A549 (cell line): ENCODE measurements around the gene DTX3. TPM values are rescaled to one million over a fixed set of nuclear protein-coding genes. Genes with fewer than 3 reads are reported as not detected.

ENCODE experiments used
- ATAC-seq, 2 experiments: fragments of 200-7000 bp in 1 of 2; fragments of >200 bp in 1 of 2; cut with Nextera tagmentation in 1 of 2; cut with Tn5 transposase in 1 of 2; 3 replicates each; pipeline versions ENCODE4 v1.8.0 to v1.9.1; 2018 to 2020; ENCODE audit warnings: mild to moderate bottlenecking in 1 of 2, moderate library complexity in 1 of 2
- CTCF ChIA-PET: fragments of 300-600 bp; sonication (Branson Sonifier 250); formaldehyde crosslinking; extraction: SDS; loops from one replicate; lab custom pipeline; 2021; ENCODE audit warnings: antibody characterized with exemption, inconsistent platforms; lab: Yijun Ruan, JAX
- POLR2A ChIA-PET: fragments of 350-600 bp; formaldehyde crosslinking; extraction: SDS; loops from one replicate; lab custom pipeline; 2021; ENCODE audit warnings: antibody characterized with exemption, inconsistent platforms; lab: Yijun Ruan, JAX
- DNase-seq, 2 experiments: peaks; one replicate each; pipeline versions ENCODE4 v3.0.0 to v3.0.0-alpha.2; 2011 to 2016; ENCODE audit warnings: low read depth in 1 of 2, low spot score in 1 of 2
- FAIRE-seq: peaks from 2 replicates; lab custom pipeline; 2011; peaks lifted over from hg19 to GRCh38; lab: Jason Lieb, UNC
- H3K27ac ChIP-seq, 2 experiments: fragments of >200 bp; sonication (Bioruptor Twin); formaldehyde crosslinking; 3 replicates each; pipeline ENCODE4 v1.5.1; 2016 to 2017
- H3K4me1 ChIP-seq: fragments of >200 bp; sonication (Bioruptor Twin); formaldehyde crosslinking; 3 replicates; pipeline ENCODE4 v1.6.1; 2016
- H3K4me2 ChIP-seq: fragments of >200 bp; sonication (Bioruptor Twin); formaldehyde crosslinking; 3 replicates; pipeline ENCODE4 v1.6.1; 2016
- H3K4me3 ChIP-seq: fragments of >200 bp; sonication (Bioruptor Twin); formaldehyde crosslinking; 3 replicates; pipeline ENCODE4 v1.5.1; 2016
- H3K9me3 ChIP-seq: fragments of >200 bp; sonication (Bioruptor Twin); formaldehyde crosslinking; 3 replicates; pipeline ENCODE4 v1.6.1; 2016
- ATOH8 ChIP-seq: fragments of 250-450 bp; sonication (Bioruptor Pico); IDR thresholded peaks from 2 replicates; pipeline ENCODE4 v1.5.0; 2020; ENCODE audit warnings: low read depth, mild to moderate bottlenecking, moderate library complexity
- BCL3 ChIP-seq: fragments of >200 bp; sonication (Bioruptor Twin); formaldehyde crosslinking; IDR thresholded peaks from 3 replicates; pipeline ENCODE4 v1.6.1; 2016
- CHD4 ChIP-seq: fragments of 200-600 bp; sonication (generic); IDR thresholded peaks from 2 replicates; pipeline ENCODE4 v1.6.1; 2016; ENCODE audit warnings: antibody characterized with exemption, mild to moderate bottlenecking, borderline replicate concordance
- E2F6 ChIP-seq: IDR thresholded peaks from 2 replicates; pipeline ENCODE4 v1.6.1; 2012; ENCODE audit warnings: low read depth, borderline replicate concordance
- EHMT2 ChIP-seq: fragments of 200-600 bp; sonication (generic); IDR thresholded peaks from 2 replicates; pipeline ENCODE4 v1.6.1; 2016; ENCODE audit warnings: antibody characterized with exemption, low read depth, mild to moderate bottlenecking, moderate library complexity
- ELK1 ChIP-seq: fragments of 150-350 bp; IDR thresholded peaks from 2 replicates; pipeline ENCODE4 v1.6.1; 2014; ENCODE audit warnings: low read depth, mild to moderate bottlenecking, low read length
- EP300 ChIP-seq, 2 experiments: fragments of >200 bp; sonication (Bioruptor Twin); formaldehyde crosslinking; IDR thresholded peaks; 2 replicates in 1 of 2; 3 replicates in 1 of 2; pipeline ENCODE4 v1.6.1; 2016 to 2017
- ESRRA ChIP-seq: fragments of 150-350 bp; IDR thresholded peaks from 2 replicates; pipeline ENCODE4 v1.6.1; 2014; ENCODE audit warnings: mild to moderate bottlenecking, low read length, borderline replicate concordance
- FOXS1 ChIP-seq: fragments of 250-450 bp; sonication (Bioruptor Pico); IDR thresholded peaks from 2 replicates; pipeline ENCODE4 v1.5.0; 2020; ENCODE audit warnings: mild to moderate bottlenecking, moderate library complexity
- GATA3 ChIP-seq: IDR thresholded peaks from 2 replicates; pipeline ENCODE4 v1.6.1; 2012; ENCODE audit warnings: borderline replicate concordance
- HDAC2 ChIP-seq: fragments of 200-600 bp; sonication (generic); IDR thresholded peaks from 2 replicates; pipeline ENCODE4 v1.6.1; 2016
- HEYL ChIP-seq: fragments of 250-450 bp; sonication (Bioruptor Pico); IDR thresholded peaks from 2 replicates; pipeline ENCODE4 v1.8.0; 2021; ENCODE audit warnings: mild to moderate bottlenecking, moderate library complexity
- HOXB13 ChIP-seq: fragments of 250-450 bp; sonication (Bioruptor Pico); IDR thresholded peaks from 2 replicates; pipeline ENCODE4 v1.5.0; 2020; ENCODE audit warnings: low read depth, mild to moderate bottlenecking, moderate library complexity
- HOXB5 ChIP-seq: fragments of 250-450 bp; sonication (Bioruptor Pico); IDR thresholded peaks from 2 replicates; pipeline ENCODE4 v1.5.0; 2020; ENCODE audit warnings: mild to moderate bottlenecking, moderate library complexity
- KDM1A ChIP-seq: fragments of 200-600 bp; sonication (generic); IDR thresholded peaks from 2 replicates; pipeline ENCODE4 v1.6.1; 2016; ENCODE audit warnings: low read depth, mild to moderate bottlenecking
- MAZ ChIP-seq: fragments of 150-350 bp; IDR thresholded peaks from 2 replicates; pipeline ENCODE4 v1.6.1; 2014; ENCODE audit warnings: antibody characterized with exemption, low read depth, low read length, borderline replicate concordance
- PBX3 ChIP-seq: IDR thresholded peaks from 2 replicates; pipeline ENCODE4 v1.6.1; 2012
- PHF8 ChIP-seq: fragments of 200-600 bp; sonication (generic); IDR thresholded peaks from 2 replicates; pipeline ENCODE4 v1.6.1; 2016; ENCODE audit warnings: low read depth, mild to moderate bottlenecking, antibody characterized with exemption, moderate library complexity, borderline replicate concordance
- POLR2A ChIP-seq: IDR thresholded peaks from 2 replicates; pipeline ENCODE4 v1.6.1; 2012; ENCODE audit warnings: mild to moderate bottlenecking, low read length
- RARB ChIP-seq: fragments of 250-450 bp; sonication (Bioruptor Pico); IDR thresholded peaks from 2 replicates; pipeline ENCODE4 v1.8.0; 2021; ENCODE audit warnings: mild to moderate bottlenecking, moderate library complexity
- RCOR1 ChIP-seq: fragments of 150-350 bp; IDR thresholded peaks from 2 replicates; pipeline ENCODE4 v1.6.1; 2014; ENCODE audit warnings: antibody characterized with exemption, low read length, low read depth
- TFCP2L1 ChIP-seq: fragments of 250-450 bp; sonication (Bioruptor Pico); IDR thresholded peaks from 2 replicates; pipeline ENCODE4 v1.5.0; 2021; ENCODE audit warnings: mild to moderate bottlenecking
- TP53 ChIP-seq: fragments of 250-450 bp; sonication (Bioruptor Pico); IDR thresholded peaks from 2 replicates; pipeline ENCODE4 v1.5.0; 2021; ENCODE audit warnings: mild to moderate bottlenecking, moderate library complexity
- USF2 ChIP-seq: fragments of 450-650 bp; IDR thresholded peaks from 2 replicates; pipeline ENCODE4 v1.6.1; 2014; ENCODE audit warnings: antibody characterized with exemption
- ZNF302 ChIP-seq: fragments of 250-450 bp; sonication (Bioruptor Pico); IDR thresholded peaks from 2 replicates; pipeline ENCODE4 v1.9.0; 2021; ENCODE audit warnings: inconsistent platforms, mild to moderate bottlenecking, moderate library complexity
- WGBS: methylation state at CpG from one replicate; pipeline ENCODE4 v1.1.6; 2017; ENCODE audit errors: missing lambda C conversion rate; 5-methylcytosine and 5-hydroxymethylcytosine counted together
- polyA plus RNA-seq, 4 experiments: library from polyadenylated mRNA; depleted of rRNA in 3 of 4; stranded (reverse); fragments of >200 nt; fragmentation: RNase III in 1 of 4; extraction: RNeasy Plus Mini Kit Qiagen cat#74134 plus additional on column Dnase treatment in 1 of 4; gene quantifications; 2 replicates in 3 of 4; 3 replicates in 1 of 4; pipeline ENCODE4 v1.2.3, GENCODE V29; 2011 to 2017

The DTX3 gene
- polyA plus RNA-seq, 2 of the 4 experiments (the other 2 are of a cell fraction): 21.7 to 24.7 TPM

GRCh38 chr12:57605811-57606311, 1.2 kb downstream of the DTX3 start:
- DNase-seq: no peak
- CTCF ChIA-PET: interaction anchor here (0.6 to 20.9 kb wide), 12 partner anchors 9 to 120 kb away, joined by 3 to 336 read pairs (median 3); no protein-coding TSS in a partner anchor
- no peak overlapping the region; a peak in 1 of 6 replicates for H3K27ac ChIP-seq
- H3K4me3 ChIP-seq: no peak overlapping the region; the same call in 2 of the 3 replicates
- no peak for ATAC-seq
- FAIRE-seq: no peak
- WGBS: 74% methylated on average over 4 of the region's 4 CpGs
- POLR2A ChIA-PET: no interaction called here
- no peaks in the 10 kb centered on the region for H3K9me3 ChIP-seq
- H3K4me1 ChIP-seq: peaks cover 16% of the 10 kb centered on the region; the same call in 2 of the 3 replicates
- no peak for TF ChIP-seq POLR2A
- TF ChIP-seq TP53 (CRISPR knock-in tag): no peak
- no peak for TF ChIP-seq MAZ
- no peak for TF ChIP-seq ATOH8
- no peak for TF ChIP-seq RCOR1
- TF ChIP-seq KDM1A: no peak
- TF ChIP-seq, all 56 proteins: peak for 0
- H3K4me2 ChIP-seq: peak overlapping the region; percentile 100

GRCh38 chr12:57606399-57606798, 1.8 kb downstream of the DTX3 start:
- WGBS: 65% methylated on average over 2 of the region's 2 CpGs
- ChIA-PET CTCF (interaction anchor here (0.6 to 20.9 kb wide), 10 partner anchors 9 to 120 kb away, joined by 3 to 336 read pairs (median 3); no protein-coding TSS in a partner anchor), POLR2A (interaction anchor here (0.6 kb wide), 1 partner anchor 129 kb away, joined by 3 read pairs; no protein-coding TSS in a partner anchor)
- H3K4me3 ChIP-seq: no peak overlapping the region
- FAIRE-seq (no peak), DNase-seq (no peak), ATAC-seq (no peak)
- H3K9me3 ChIP-seq: no peaks in the 10 kb centered on the region
- no peak overlapping the region for H3K27ac ChIP-seq
- peaks cover 18% of the 10 kb centered on the region; the same call in 2 of the 3 replicates for H3K4me1 ChIP-seq
- no peak overlapping the region for H3K4me2 ChIP-seq
- TF ChIP-seq EP300 (IDR thresholded peaks at IDR 0.05): no peak
- TF ChIP-seq PBX3: no peak
- no peak for TF ChIP-seq GATA3
- TF ChIP-seq TFCP2L1 (CRISPR knock-in tag): no peak
- TF ChIP-seq EHMT2: no peak
- no peak for TF ChIP-seq RCOR1
- no peak for TF ChIP-seq POLR2A
- no peak for TF ChIP-seq USF2
- TF ChIP-seq HOXB5: no peak
- no peak for TF ChIP-seq ESRRA
- TF ChIP-seq PHF8: no peak
- TF ChIP-seq RARB: no peak
- no peak for TF ChIP-seq KDM1A
- TF ChIP-seq ELK1: no peak
- no peak for TF ChIP-seq HDAC2
- no peak for TF ChIP-seq HOXB13 (CRISPR knock-in tag)
- TF ChIP-seq FOXS1: no peak
- TF ChIP-seq, all 56 proteins: peak for 0

- POLR2A ChIA-PET: interaction anchor here (0.6 kb wide), 1 partner anchor 129 kb away, joined by 3 read pairs; no protein-coding TSS in a partner anchor
- TF ChIP-seq E2F6 (no peak), ZNF302 (CRISPR knock-in tag) (no peak), TFCP2L1 (CRISPR knock-in tag) (no peak), PHF8 (no peak), BCL3 (no peak), HEYL (CRISPR knock-in tag) (no peak), CHD4 (no peak), USF2 (no peak), KDM1A (no peak)
- CTCF ChIA-PET: interaction anchor here (0.9 to 20.9 kb wide), 7 partner anchors 13 to 119 kb away, joined by 3 to 336 read pairs (median 7); no protein-coding TSS in a partner anchor
- no peak for FAIRE-seq
- no peak for DNase-seq
- no peak overlapping the region for H3K27ac ChIP-seq
- no peaks in the 10 kb centered on the region for H3K9me3 ChIP-seq
- no peak overlapping the region for H3K4me2 ChIP-seq
- ATAC-seq: no peak
- H3K4me3 ChIP-seq: no peak overlapping the region
- H3K4me1 ChIP-seq: peaks cover 19% of the 10 kb centered on the region; the same call in 2 of the 3 replicates
- WGBS: 91% methylated on average over 11 of the region's 11 CpGs
These were observed 2.2 kb downstream of the DTX3 start for GRCh38 chr12:57606821-57607220.
